Mesenchymal stem cell (in vitro differentiated cells and primary cell): Measurements from ENCODE around the gene SPHK1.

Source experiments
- DNase-seq: peaks from one replicate; pipeline ENCODE4 v3.0.0-alpha.2; 2013
- H2AFZ ChIP-seq: one replicate; pipeline ENCODE4 v1.6.1; 2013; ENCODE audit warnings: low read depth, mild to moderate bottlenecking, control low read depth, inconsistent platforms, low read length, moderate library complexity
- H2AK5ac ChIP-seq: 2 replicates; pipeline ENCODE4 v1.6.1; 2013; ENCODE audit warnings: low read length, moderate library complexity, mild to moderate bottlenecking, inconsistent platforms; ENCODE audit not compliant: severe bottlenecking
- H2BK120ac ChIP-seq: one replicate; pipeline ENCODE4 v1.6.1; 2013; ENCODE audit warnings: low read depth, mild to moderate bottlenecking, inconsistent platforms, low read length, moderate library complexity
- H2BK12ac ChIP-seq, 2 experiments: one replicate each; pipeline ENCODE4 v1.6.1; 2013; ENCODE audit warnings: inconsistent platforms in 2 of 2, low read length in 2 of 2, mild to moderate bottlenecking in 2 of 2, moderate library complexity in 2 of 2, control low read depth in 1 of 2
- H2BK15ac ChIP-seq: one replicate; pipeline ENCODE4 v1.6.1; 2013; ENCODE audit warnings: mild to moderate bottlenecking, low read depth, inconsistent platforms; ENCODE audit not compliant: poor library complexity, severe bottlenecking
- H2BK5ac ChIP-seq: 2 replicates; pipeline ENCODE4 v1.6.1; 2013; ENCODE audit warnings: low read depth, mild to moderate bottlenecking, low read length, control low read depth, inconsistent platforms; ENCODE audit not compliant: poor library complexity, severe bottlenecking
- H3K14ac ChIP-seq, 2 experiments: one replicate each; pipeline ENCODE4 v1.6.1; 2013; ENCODE audit warnings: inconsistent platforms in 2 of 2, low read length in 2 of 2, control low read depth in 1 of 2, mild to moderate bottlenecking in 1 of 2, moderate library complexity in 1 of 2
- H3K18ac ChIP-seq, 2 experiments: one replicate each; pipeline ENCODE4 v1.6.1; 2013; ENCODE audit warnings: inconsistent platforms in 2 of 2, low read length in 2 of 2, control low read depth in 1 of 2, low read depth in 1 of 2, mild to moderate bottlenecking in 1 of 2
- H3K23ac ChIP-seq, 2 experiments: one replicate each; pipeline ENCODE4 v1.6.1; 2013; ENCODE audit warnings: inconsistent platforms in 2 of 2, low read length in 2 of 2, mild to moderate bottlenecking in 2 of 2, moderate library complexity in 2 of 2, control low read depth in 1 of 2
- H3K27ac ChIP-seq: 2 replicates; pipeline ENCODE4 v1.5.1; 2013; ENCODE audit warnings: mild to moderate bottlenecking, moderate library complexity, low read length, control low read depth, inconsistent platforms; ENCODE audit not compliant: poor library complexity, severe bottlenecking
- H3K27me3 ChIP-seq, 2 experiments: 2 replicates each; pipeline versions ENCODE4 v1.6.1 to v1.7.0; 2013; ENCODE audit warnings: low read length in 2 of 2, mild to moderate bottlenecking in 2 of 2, moderate library complexity in 2 of 2, control low read depth in 1 of 2, inconsistent platforms in 1 of 2; ENCODE audit not compliant: control insufficient read depth in 1 of 2, insufficient read depth in 1 of 2
- H3K36me3 ChIP-seq, 2 experiments: 2 replicates each; pipeline versions ENCODE4 v1.6.1 to v1.7.0; 2013; ENCODE audit warnings: low read length in 2 of 2, control low read depth in 1 of 2, inconsistent platforms in 1 of 2, low read depth in 1 of 2, mild to moderate bottlenecking in 1 of 2; ENCODE audit not compliant: insufficient read depth in 2 of 2, control insufficient read depth in 1 of 2
- H3K4ac ChIP-seq, 2 experiments: one replicate each; pipeline ENCODE4 v1.6.1; 2013; ENCODE audit warnings: inconsistent platforms in 2 of 2, low read length in 2 of 2, mild to moderate bottlenecking in 2 of 2, moderate library complexity in 2 of 2, control low read depth in 1 of 2, low read depth in 1 of 2
- H3K4me1 ChIP-seq: 2 replicates; pipeline ENCODE4 v1.6.1; 2013; ENCODE audit warnings: low read depth, low read length, control low read depth; ENCODE audit not compliant: control insufficient read depth, insufficient read depth
- H3K4me2 ChIP-seq: 2 replicates; pipeline ENCODE4 v1.6.1; 2013; ENCODE audit warnings: low read length, mild to moderate bottlenecking, inconsistent platforms; ENCODE audit not compliant: poor library complexity, severe bottlenecking
- H3K4me3 ChIP-seq, 2 experiments: 2 replicates each; pipeline versions ENCODE4 v1.5.1 to v1.7.0; 2013; ENCODE audit warnings: low read length in 2 of 2, mild to moderate bottlenecking in 2 of 2, control low read depth in 1 of 2, low read depth in 1 of 2; ENCODE audit not compliant: insufficient read depth in 1 of 2
- H3K79me1 ChIP-seq: replicated peaks from 2 replicates; pipeline ENCODE4 v1.6.1; 2013; ENCODE audit warnings: mild to moderate bottlenecking, control low read depth, low read length, inconsistent platforms; ENCODE audit not compliant: poor library complexity, severe bottlenecking
- H3K9ac ChIP-seq: 2 replicates; pipeline ENCODE4 v1.7.0; 2013; ENCODE audit warnings: mild to moderate bottlenecking, low read length, moderate library complexity
- H3K9me3 ChIP-seq: 2 replicates; pipeline ENCODE4 v1.7.0; 2013; ENCODE audit warnings: mild to moderate bottlenecking, low read length; ENCODE audit not compliant: control insufficient read depth
- H4K8ac ChIP-seq: one replicate; pipeline ENCODE4 v1.6.1; 2013; ENCODE audit warnings: inconsistent platforms, mild to moderate bottlenecking, low read length, moderate library complexity
- H4K91ac ChIP-seq: one replicate; pipeline ENCODE4 v1.6.1; 2013; ENCODE audit warnings: mild to moderate bottlenecking, low read length, inconsistent platforms
- WGBS: methylation state at CpG from one replicate; pipeline ENCODE4 v1.1.7; 2013; ENCODE audit warnings: mixed read lengths; 5-methylcytosine and 5-hydroxymethylcytosine counted together

SPHK1 gene

DNA sequence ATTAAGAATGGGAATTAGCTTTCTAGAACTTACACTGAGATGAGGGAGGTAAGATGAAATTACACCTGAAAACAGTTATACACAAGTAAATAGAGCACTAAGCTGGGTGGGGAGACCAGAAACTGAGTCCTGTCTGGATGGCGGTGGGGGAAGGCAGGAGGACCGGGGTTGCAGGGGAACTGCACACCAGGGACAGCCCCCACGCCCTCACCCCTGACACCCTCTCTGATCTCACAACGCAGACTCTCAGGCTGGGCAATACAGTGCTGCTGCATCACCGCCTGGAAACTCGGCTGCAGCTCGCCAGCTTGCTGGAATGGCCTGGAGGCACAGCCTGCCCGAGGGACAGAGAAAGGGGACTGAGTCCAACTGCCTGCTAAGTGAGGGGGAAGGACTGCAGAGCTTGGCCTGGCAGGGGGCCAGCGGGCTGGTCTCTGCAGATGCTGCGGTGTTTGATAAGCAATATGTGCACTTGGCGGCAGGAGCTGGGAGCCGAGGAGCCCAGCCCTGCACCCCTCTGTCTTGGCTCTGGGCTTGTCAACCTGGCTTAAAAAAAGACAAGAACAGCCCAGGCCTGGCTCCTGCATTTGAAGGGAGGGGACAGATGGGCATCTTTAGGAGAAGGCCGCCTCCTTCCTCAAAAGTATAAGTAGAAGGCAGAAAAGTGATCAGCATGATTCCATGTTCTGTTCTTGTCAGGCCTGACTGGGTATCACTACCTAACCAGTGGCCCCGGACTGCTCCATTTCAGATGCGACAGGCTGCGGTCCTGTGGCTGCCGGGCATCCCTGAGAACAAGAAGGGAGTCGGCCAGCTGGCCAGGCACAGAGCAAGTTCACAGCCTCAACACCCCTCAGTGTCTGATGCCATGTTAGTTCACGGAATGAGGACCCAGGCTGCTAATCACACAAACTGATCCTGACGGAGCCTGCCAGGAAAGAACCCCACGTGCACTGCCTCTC lies 30.2 kb downstream of the SPHK1 start:
- peak overlapping the region in 1 of 2 experiments; percentile 9 for H3K14ac ChIP-seq
- peak; percentile 29 for DNase-seq
- no peak overlapping the region for H3K4me2 ChIP-seq
- H3K36me3 ChIP-seq, result peaks cover 8 to 44% of the 10 kb centered on the region in 2 experiments
- H3K4me1 ChIP-seq, result peaks cover 12% of the 10 kb centered on the region
- no peak overlapping the region for H3K23ac ChIP-seq
- no peak overlapping the region for H2BK15ac ChIP-seq
- H2AK5ac ChIP-seq, result no peak overlapping the region
- H3K18ac ChIP-seq, result no peak overlapping the region
- peak overlapping the region; percentile 15 for H3K9ac ChIP-seq
- 84% methylated on average over 20 of the region's 21 CpGs for WGBS
- no peak overlapping the region for H2BK12ac ChIP-seq
- peak overlapping the region; percentile 35 for H4K8ac ChIP-seq
- H3K27me3 ChIP-seq, result no peaks in the 10 kb centered on the region
- no peak overlapping the region for H3K27ac ChIP-seq
- H2AFZ ChIP-seq, result no peak overlapping the region
- no peak overlapping the region for H2BK5ac ChIP-seq
- no peak overlapping the region for H3K4me3 ChIP-seq
- peaks cover 48% of the 10 kb centered on the region for H3K79me1 ChIP-seq
- H4K91ac ChIP-seq, result no peak overlapping the region
- H3K9me3 ChIP-seq, result no peaks in the 10 kb centered on the region
- H2BK120ac ChIP-seq, result no peak overlapping the region
- no peak overlapping the region for H3K4ac ChIP-seq

DNA sequence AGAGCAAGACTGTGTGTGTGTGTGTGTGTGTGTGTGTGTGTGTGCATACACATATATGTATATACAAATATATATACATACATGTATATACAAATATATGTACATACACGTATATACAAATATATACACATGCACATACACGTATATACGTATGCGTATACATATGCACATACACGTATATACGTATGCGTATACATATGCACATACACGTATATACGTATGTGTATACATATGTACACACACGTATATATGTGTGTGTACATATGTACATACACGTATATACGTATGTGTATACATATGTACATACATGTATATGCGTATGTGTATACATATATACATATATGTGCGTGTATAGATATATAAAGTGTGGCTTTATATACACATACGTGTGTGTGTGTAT lies 31.4 kb downstream of the SPHK1 start:
- Histone ChIP-seq H2BK12ac (no peak overlapping the region), H2BK120ac (no peak overlapping the region), H3K23ac (no peak overlapping the region), H2BK5ac (no peak overlapping the region), H3K36me3 (peaks cover 8 to 33% of the 10 kb centered on the region in 2 experiments), H3K9me3 (no peaks in the 10 kb centered on the region), H4K91ac (no peak overlapping the region), H4K8ac (no peak overlapping the region), H3K4me2 (no peak overlapping the region), H2AK5ac (no peak overlapping the region), H3K4me1 (peaks cover 14% of the 10 kb centered on the region), H3K9ac (no peak overlapping the region), H3K18ac (no peak overlapping the region), H3K4me3 (no peak overlapping the region), H3K27ac (no peak overlapping the region), H3K79me1 (peaks cover 47% of the 10 kb centered on the region), H2BK15ac (no peak overlapping the region), H3K27me3 (no peaks in the 10 kb centered on the region), H3K4ac (no peak overlapping the region), H3K14ac (no peak overlapping the region), H2AFZ (no peak overlapping the region)
- WGBS, result 82% methylated on average over 15 of the region's 15 CpGs
- DNase-seq, result no peak

DNA sequence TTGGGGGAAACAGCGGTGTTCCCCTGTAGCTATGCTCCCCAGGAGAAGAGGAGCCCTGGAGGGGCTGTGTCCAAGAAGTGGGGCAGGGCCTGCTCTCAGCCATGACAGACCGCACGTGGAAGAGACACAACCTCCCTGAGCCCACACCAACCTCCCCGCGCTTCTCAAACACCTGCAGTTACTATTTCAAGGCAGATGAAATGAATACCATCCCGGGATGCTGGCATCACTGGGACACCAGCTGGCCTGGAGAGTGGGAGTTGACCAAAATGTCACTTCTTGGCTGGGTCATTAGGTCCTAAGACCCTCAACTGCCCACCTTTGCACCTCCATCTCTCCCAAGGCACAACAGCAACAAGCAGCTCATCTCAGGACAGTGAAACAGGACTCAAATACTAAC lies 32.0 kb downstream of the SPHK1 start:
- H2BK5ac ChIP-seq, result no peak overlapping the region
- H2BK12ac ChIP-seq, result no peak overlapping the region
- H3K18ac ChIP-seq, result no peak overlapping the region
- peaks cover 43% of the 10 kb centered on the region for H3K79me1 ChIP-seq
- no peak overlapping the region for H3K14ac ChIP-seq
- H3K4ac ChIP-seq, result no peak overlapping the region
- peaks cover 14% of the 10 kb centered on the region for H3K4me1 ChIP-seq
- no peak overlapping the region for H2BK15ac ChIP-seq
- H2BK120ac ChIP-seq, result no peak overlapping the region
- H3K36me3 ChIP-seq, result peaks cover 8 to 30% of the 10 kb centered on the region in 2 experiments
- no peak overlapping the region for H2AK5ac ChIP-seq
- no peak overlapping the region for H3K23ac ChIP-seq
- no peaks in the 10 kb centered on the region for H3K9me3 ChIP-seq
- H3K4me3 ChIP-seq, result no peak overlapping the region
- H4K8ac ChIP-seq, result no peak overlapping the region
- no peak for DNase-seq
- no peak overlapping the region for H3K27ac ChIP-seq
- WGBS, result 99% methylated on average over 6 of the region's 6 CpGs
- no peak overlapping the region for H3K9ac ChIP-seq
- H4K91ac ChIP-seq, result no peak overlapping the region
- H2AFZ ChIP-seq, result no peak overlapping the region
- H3K27me3 ChIP-seq, result no peaks in the 10 kb centered on the region
- H3K4me2 ChIP-seq, result no peak overlapping the region

DNA sequence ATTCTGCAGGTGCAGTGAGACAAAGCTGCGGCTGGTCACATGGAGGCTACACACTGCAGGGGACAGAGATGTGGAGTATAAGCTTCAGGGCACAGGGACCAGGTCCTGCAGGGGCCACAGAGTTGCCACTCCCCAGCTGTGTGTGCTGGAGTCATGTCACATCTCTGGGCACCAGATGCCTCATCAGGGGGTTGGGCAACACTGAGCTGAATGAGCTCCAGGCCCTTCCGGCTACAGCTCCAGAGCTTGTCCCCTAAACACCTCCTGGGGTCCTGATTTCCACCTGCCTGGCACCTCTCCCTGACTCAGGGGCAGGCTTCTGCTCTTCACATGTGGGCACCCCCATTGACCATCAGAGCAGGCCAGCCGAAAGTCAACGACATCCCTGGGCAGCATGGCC lies 32.5 kb downstream of the SPHK1 start:
- no peak overlapping the region for H2BK120ac ChIP-seq
- H3K79me1 ChIP-seq, result peaks cover 46% of the 10 kb centered on the region
- H2BK12ac ChIP-seq, result no peak overlapping the region
- H3K27ac ChIP-seq, result no peak overlapping the region
- H3K23ac ChIP-seq, result no peak overlapping the region
- no peak overlapping the region for H4K91ac ChIP-seq
- 100% methylated on average over 4 of the region's 4 CpGs for WGBS
- H3K9me3 ChIP-seq, result no peaks in the 10 kb centered on the region
- H3K4me1 ChIP-seq, result peaks cover 14% of the 10 kb centered on the region
- H3K9ac ChIP-seq, result no peak overlapping the region
- H2AK5ac ChIP-seq, result no peak overlapping the region
- no peak overlapping the region for H3K4me3 ChIP-seq
- H2BK15ac ChIP-seq, result no peak overlapping the region
- DNase-seq, result no peak
- peaks cover 10 to 29% of the 10 kb centered on the region in 2 experiments for H3K36me3 ChIP-seq
- no peak overlapping the region for H4K8ac ChIP-seq
- H3K14ac ChIP-seq, result no peak overlapping the region
- H2BK5ac ChIP-seq, result no peak overlapping the region
- H3K4ac ChIP-seq, result no peak overlapping the region
- no peak overlapping the region for H3K4me2 ChIP-seq
- H2AFZ ChIP-seq, result no peak overlapping the region
- no peaks in the 10 kb centered on the region for H3K27me3 ChIP-seq
- H3K18ac ChIP-seq, result no peak overlapping the region
